Activated CD4-positive, CD25-positive, alpha-beta regulatory T cell treated with anti-CD3 and anti-CD28 coated beads, Interleukin-2, amount 50 U/mL, for 72 hours (primary cell): ENCODE measurements around the gene PLXNA4.

Experiments
- DNase-seq: peaks from one replicate; pipeline ENCODE4 v3.0.0; 2021

PLXNA4 gene

DNA sequence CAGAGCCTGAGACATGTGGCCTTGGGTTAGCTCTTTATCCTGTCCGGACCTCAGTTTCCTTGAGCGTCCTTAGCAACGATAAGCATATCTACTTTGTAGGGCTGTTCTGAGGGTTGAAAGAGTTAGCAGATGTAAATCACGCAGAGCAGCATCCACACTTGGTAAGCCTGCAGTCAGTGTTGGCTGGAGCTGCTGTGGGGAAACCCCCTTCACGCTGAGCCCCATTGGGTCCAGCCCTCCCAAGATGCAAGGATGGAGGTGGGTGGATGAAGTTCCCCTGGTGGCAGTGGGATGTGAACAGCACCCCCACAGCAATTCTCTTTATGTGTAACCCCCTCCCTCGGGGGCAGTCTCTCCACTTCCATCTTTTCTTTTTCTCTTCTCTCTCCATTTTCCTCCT is 109.9 kb downstream of the PLXNA4 start:
- no peak for DNase-seq

DNA sequence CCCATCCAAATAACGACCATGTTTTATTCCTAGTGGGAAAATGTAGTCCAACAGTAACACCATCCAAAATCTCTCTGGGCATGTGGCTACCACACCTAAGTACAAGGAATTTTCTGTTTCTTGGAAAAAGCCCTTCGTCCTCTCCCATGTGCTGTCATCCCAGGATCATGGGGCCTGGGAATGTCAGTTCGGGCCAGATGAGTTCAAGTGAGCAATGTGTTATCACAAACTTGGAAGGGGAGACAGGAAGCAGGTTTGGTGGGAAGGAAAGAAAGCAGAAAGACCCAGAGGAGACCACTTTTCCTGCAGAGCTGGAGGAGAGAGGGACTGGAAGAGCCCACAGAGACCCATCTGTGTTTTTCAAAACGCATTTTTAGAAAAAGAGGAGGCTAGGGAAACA is 110.8 kb downstream of the PLXNA4 start:
- DNase-seq = no peak

DNA sequence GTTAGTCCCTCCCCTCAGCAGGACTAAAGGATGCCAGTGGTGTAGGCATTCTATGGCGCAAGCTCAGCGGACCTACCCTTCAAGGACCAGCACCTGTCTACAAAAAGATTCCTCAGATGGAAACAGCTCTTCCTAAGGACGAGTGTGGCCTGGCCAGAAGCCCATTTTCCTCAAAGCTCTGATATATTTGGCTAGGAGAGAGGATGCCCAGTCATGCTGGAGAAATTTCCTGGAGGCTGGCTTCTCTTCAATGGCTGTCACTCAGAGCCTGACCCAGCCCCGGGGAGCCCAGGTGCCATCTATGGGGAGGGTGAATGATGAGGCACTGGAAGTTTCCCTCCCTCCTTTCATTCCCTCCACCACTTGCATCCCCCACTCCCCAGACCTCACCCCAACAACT is 111.5 kb downstream of the PLXNA4 start:
- DNase-seq = no peak

DNA sequence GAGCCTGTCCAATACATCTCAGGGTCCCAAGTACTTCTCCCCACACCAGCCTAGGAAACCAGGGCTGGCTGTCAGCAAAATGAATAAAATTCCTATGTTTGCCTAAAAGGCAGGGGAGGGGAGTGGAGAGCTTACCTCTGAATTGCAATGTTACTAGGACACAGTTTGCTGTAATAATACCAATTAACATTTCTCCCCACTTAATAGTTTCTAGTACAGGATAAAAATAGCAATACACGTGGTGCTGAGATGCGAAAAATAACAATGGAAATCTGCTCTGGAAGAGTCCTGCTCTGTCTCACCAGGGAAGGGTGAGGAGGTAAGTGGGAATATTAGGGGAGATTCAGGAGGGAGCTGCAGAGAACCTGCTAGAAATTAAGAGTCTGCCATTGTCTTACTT is 112.3 kb downstream of the PLXNA4 start:
- no peak for DNase-seq

DNA sequence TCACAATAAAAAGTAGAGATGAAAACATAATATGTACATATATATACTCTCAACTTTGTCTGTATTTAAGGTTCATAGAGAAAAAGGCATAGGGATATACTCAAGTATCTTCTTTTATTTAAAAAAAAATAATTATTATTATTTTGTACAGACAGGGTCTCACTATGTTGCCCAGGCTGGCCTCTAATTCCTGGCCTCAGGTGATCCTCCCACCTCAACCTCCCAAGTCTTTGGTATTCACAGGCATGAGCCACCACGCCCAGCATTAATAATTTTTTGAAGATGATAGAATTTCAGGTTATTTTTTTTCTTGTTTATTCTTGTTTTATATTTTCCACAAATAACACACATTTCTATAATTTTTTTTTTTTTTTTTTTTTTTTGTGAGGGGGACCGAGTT is 113.8 kb downstream of the PLXNA4 start:
- no peak for DNase-seq

DNA sequence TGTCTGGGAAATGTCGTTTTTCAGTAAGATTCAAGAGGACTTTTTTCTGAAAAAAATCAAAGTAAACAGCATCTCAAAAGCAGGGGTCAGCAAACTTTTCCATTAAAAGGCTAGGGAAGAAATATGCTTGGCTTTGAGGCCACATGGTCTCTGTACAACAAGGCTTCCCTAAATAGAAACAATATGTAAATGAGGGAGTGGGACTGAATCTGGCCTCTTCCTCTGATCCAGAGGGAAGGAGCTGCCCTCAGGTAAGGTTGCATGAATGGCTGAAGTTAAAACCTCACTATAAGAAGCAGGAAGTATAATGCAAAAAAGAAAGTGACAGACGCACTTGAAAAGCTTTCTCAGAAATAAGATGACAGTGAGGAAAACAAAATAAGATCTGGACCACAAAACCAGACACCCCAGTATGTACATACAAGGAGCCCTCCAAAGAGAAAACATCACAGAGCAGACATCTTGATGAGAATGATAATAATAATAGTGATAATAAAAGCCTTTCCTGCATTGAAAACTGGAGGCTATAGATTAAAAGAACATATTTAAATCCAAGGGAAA is 115.2 kb downstream of the PLXNA4 start:
- DNase-seq = no peak

DNA sequence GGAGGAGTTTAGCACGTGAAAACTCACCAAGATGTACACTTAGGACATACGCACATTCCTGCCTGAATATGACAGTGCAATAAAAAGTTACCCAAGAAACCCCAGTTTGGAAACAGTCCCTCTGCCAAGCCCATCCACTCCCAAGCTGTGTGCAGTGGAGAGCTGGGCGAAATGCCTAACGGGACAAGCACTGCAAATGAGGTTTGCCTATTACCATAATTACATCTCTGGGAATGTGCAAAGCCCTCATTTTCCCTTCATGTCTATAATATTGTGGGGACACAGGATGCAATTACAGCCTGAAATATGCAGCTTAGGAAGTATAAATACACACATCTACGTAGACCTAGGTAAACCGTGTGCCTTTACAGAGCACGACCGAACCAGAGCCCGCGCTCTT is 117.5 kb downstream of the PLXNA4 start:
- no peak for DNase-seq

DNA sequence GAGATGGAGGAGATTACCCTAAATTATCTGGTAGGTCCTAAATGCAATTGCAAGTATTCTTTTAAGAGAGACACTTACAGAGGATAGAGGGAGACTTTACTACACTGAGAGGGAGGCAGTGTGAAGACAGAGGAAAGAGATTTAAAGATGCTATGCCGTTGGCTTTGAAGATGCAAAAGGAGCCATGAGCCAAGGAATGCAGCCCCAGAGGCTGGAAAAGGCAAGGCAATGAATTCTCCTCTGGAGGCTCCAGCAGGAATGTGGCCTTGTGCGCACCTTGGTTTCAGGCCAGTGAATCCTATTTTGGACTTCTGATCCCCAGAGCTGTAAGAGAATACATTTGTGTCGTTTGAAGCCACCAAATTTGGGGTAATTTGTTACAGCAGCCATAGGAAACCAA is 118.6 kb downstream of the PLXNA4 start:
- no peak for DNase-seq

DNA sequence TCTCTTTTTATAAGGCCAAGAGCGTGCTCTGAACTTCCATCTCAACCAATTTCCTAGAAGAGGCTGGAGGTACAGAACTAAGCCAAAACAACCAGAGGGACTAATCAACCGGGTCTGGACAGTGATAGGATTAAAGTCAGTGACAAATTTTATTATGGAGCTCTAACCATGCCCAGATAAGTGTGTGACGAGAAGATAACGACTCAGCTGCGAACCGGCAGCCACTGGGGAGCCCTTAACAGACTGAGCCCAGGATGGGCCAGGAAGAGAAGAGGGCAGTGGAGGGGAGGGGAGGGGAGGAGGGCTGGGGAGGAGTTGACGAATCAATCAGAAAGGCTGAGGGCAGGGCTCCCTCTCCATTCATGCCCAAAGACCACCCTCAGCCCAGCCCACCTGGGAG is 119.9 kb downstream of the PLXNA4 start:
- no peak for DNase-seq

DNA sequence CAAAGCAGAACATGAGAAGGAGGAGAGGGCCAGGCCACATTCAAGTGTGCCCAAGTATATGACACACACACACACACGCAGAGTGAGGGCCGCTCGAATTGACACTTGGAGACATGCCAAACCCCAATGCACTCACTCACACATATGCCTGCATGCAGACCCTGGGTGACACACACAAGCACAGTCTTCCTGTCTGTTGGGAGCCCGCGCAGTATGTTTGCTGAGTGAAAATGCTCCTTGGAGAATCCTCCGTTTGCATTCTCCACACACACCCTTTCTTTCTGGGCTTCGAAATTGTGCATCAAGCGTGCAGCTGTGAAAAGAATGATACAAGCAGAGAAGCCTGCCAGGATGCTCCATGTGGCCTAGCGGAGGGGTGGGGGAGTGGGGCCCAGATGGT is 120.9 kb downstream of the PLXNA4 start:
- DNase-seq = no peak

DNA sequence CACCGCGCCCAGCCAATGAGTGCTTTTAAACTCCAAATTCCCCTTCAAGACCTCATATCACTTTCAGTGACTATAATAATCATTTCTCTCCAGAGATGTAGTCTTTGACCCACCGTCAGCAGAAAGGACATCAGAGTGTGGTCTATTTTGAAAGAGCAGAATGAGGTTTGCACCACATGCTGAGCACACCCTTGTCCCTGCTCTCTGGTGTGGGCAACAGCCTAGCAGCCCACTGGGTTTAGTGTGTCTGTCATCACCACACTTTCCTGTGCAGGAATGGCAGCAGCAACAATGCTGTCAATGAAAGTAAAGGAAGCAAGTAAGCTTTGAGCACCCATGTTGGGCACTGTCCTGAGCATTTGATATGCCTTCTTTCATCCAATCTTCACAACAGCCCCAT is 122.4 kb downstream of the PLXNA4 start:
- DNase-seq = no peak

DNA sequence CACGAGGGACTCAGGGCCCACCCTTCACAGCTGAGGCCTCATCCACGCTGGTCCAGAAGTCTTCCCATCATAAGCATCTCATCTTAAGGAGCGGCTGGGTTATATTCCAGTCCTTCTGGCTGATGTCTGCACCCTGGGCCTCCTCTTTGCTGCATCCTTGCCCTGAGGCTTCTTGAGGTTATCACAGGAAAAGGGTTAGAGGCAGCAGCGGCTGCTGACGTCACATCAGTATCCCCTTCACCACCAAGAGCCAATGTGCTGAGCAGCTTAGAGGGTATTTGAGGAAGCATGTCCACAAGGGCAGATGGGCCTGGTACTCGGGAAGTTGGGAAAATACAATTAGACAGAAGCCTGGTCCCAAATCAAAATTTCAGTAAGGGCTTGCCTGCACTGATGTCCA is 125.1 kb downstream of the PLXNA4 start:
- DNase-seq = no peak

DNA sequence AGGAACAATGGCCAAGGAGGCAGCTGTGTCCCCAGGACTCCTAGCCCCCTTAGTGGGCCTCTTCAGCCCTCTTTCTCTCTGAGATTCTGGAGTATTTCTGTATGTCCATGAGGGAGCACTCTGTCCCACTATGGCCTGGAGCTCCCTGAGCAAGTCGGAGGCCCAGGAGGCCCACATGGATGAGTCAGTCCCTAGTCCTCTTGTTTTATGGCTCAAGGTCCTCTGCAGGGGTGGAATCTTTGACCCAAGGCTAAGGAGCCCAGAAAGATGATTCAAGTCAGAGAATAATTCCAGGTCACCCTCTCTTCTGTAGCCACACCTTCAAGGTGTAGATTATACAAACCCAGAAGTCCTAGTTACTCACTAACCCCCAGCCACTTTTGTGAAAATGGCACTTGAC is 125.6 kb downstream of the PLXNA4 start:
- DNase-seq = no peak

DNA sequence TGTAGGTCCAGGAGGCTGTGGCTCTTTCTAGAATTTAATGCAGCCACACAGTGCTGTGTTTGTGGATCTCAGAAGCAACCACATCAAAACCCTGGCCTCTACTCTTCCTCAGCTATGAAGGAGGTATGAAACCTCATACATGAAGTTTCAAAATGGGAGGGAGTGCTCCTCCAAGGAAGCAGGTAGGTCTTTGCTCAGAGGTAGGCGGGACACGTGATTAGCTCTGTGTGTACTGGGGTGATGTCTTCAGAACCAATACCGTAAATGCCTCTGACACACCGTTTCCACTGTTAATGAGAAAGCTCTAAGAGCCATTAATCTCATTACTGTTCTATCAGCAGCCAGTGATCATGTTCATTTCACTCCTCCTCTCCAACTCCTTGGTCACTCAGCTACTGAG is 126.1 kb downstream of the PLXNA4 start:
- no peak for DNase-seq

DNA sequence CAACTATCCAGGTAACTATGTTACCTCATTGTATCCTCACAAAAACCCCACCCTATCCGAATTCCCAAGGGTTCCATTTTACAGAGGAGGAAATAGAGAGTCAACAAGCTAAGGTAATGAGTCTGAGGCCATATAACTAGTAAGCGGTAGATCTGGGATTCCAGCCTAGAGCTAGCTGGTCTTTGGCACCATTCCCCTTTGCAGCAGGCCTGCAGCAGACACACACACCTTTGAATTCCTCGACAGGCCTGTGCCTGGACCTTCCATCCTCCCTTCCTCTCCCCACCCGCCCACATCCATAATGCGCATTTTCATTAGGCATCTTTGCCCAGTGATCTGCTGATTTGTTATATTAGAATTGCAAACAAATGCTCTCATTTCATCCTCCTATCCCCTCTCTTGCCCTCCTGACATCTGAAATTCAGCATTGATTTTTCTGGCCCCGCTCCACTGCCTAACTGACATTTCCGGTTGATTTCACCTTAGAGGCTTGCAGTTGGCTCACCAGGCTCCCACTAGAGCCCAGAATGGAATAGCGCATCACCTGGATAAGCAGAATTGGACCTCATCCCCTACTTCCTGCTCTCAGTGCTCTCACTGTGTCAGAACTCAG is 129.5 kb downstream of the PLXNA4 start:
- no peak for DNase-seq

DNA sequence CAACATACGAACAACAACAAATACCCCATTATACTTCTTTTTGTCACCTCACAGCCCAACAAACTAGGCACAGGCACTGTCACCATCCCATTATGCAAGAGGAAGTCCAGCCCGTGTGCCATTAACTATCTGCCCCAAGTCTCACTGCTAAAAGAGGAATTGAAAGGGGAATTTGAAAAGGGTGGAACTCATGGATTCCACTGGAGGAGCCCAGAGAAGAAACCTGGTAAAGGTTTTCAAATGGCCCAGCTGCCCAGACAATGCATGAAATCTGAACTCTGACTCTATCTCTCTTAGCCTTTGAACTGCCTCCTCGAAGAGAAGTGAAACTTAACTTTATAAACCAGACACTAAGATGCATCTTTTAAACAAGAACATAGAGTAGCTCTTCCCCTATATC is 130.0 kb downstream of the PLXNA4 start:
- DNase-seq = no peak

DNA sequence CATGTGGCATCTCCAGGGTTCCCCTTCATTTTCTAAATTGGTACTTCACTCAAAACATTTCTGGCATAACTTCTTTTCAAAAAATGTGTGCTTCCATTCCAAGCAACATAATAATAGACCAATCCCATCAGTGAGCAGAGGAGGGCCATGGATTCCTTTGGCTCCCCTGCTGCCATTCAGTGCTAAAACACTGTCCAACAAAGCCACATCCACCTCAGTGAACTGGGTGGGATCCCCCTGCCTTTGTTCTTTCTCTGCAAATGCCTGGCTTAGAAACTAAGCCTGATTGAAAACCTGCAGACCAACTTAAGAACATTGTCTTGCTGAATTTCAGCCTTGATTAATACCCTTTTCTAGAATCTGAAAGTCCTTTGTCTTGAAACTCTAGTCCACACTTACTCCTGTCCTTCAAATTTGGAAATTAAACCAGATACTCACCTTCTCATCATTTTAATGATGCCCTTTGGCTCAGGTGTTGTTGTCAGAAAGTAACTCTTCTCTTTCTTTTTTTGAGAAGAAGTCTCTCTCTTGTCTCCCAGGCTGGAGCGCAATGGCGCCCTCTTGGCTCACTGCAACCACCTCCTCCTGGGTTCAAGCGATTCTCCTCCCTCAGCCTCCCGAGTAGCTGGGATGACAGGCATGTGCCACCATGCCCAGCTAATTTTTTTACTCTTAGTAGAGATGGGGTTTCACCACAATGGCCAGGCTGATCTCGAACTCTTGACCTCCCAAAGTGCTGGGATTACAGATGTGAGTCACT is 132.3 kb downstream of the PLXNA4 start:
- DNase-seq = no peak

DNA sequence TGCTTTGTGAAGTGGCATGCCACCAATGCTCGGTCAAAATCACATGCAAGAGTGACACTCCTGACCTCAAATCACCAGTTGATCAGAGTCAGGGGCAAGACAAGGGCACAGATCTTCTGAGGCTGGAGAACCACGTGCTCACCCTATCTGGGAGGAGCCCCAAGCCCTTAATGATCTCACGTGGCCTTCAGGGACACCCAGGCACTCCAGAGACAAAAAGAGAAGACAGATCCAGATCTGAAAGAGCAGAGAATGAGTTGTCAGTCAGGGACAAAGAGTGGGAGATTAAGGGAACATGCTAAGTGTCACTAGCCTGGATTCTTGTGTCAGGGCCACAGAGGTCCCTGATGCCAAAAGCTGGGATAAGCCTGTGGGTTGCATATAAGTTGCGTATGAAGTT is 134.3 kb downstream of the PLXNA4 start:
- DNase-seq = no peak

DNA sequence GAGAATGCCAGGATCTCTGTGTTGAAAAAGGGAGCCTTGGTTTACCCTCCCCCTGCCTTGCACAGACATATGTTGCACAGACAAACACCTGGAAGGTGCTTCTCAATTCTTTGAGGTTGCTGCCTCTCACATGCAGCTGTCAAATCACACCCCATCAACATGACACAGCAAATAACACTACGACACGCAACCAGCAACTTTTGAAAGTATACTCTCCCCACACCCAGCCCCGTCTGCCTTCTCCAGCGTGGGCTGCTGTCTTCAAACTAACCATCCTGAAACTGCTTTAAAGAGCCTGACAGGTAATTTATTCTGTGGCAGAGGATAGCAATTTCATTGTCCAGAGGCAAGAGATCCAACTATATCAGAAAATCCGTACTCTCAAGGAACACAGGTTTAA is 136.1 kb downstream of the PLXNA4 start:
- no peak for DNase-seq

DNA sequence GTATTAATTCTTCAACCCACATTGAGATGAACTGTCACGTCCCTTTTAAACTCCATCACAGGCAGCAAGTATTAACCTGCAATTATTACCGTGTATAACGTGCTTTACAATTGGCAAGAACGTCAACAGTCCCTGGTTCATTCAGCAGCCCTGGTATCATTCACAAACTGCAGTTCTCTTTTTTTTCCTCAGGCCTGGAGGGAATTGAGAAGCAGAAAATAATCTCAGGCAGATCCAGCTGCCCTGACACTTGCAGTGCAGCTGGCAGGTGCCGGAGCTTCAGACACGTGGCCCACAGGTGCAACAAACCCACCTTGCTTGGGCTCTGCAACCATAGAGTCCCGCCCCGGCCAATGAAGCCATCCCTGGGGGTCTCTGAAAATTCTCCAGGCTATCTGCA is 137.3 kb downstream of the PLXNA4 start:
- DNase-seq = no peak

DNA sequence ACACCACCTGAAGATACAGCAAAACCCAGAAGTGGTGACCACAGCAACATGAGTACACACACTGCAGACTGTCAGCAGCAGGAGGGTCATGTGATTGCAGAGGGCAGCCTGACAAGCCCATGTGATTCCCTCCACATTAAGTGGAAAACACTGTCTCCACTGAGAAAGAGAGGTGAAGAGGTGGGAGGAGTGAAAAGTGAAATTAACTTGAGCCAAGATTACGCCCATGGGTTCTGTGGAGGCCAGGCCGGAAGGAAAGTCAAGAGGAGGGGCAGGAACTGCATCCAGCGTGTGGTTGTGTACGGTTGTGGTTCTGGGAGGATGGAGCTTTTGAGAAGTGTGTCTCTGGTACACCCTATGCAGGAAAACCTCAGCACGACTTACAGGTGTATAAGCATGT is 138.5 kb downstream of the PLXNA4 start:
- no peak for DNase-seq

DNA sequence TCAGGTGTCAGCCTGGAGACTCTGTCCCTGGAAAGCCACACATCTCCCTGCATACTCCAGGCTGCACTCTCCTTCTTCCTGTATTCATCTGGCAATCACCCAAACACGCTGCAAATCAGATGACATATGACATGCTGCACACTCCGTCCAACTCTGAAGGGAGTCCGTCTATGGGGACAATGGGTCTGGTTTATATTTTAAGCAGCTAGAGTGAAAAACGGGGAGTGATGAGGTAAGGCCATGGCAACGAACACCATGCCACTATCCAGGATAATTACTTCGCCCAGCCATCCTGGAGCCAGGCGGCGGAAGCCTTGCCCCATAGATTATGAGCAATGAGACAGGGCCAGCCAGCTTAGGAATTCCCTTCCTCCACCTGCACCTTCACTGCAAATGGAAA is 140.1 kb downstream of the PLXNA4 start:
- no peak for DNase-seq

DNA sequence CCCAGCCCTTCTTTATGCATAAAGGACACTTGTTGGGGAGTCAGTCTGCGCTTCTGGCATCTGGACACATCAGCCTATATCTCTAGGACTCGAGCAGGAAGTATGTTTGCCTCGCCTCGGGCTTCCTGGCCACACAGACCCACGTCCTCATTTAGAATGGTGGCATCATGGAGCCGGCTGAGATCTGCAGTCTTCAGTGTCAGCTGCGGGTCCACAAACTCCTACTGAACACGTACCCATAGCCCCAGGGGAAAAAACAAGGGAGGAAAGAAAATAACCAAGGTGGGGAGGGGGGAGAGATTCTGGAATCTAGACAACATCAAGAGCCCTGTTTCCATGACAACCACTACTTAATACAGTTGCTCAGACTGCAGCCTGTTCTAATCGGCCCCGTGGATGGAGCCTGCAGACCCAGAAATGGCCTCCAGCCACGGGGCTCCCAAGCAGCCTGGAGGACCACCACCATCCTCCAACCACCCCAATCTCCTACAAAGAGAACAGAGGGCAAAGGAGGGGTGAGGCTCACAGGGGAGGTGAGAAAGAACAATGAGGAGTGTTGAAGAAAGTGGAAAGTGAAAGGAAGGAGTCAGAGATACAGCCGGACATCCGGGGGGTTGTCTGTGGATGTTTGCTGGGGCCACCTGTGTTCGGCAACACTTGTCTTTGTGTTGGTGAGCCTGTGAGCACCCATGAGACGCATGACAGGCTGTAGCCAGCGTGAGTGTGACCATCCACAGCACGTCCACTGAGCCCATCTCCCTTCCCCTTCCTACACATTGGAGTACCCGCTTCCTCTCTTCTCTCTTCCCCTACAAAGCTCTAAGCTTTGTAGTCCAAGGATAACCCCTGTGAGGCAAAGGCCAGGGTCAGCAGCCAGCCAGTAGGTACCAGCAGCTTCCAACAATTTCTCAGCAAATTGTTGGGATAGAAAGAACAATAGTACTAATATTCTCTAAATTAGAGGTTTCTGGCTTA is 141.0 kb downstream of the PLXNA4 start:
- no peak for DNase-seq

DNA sequence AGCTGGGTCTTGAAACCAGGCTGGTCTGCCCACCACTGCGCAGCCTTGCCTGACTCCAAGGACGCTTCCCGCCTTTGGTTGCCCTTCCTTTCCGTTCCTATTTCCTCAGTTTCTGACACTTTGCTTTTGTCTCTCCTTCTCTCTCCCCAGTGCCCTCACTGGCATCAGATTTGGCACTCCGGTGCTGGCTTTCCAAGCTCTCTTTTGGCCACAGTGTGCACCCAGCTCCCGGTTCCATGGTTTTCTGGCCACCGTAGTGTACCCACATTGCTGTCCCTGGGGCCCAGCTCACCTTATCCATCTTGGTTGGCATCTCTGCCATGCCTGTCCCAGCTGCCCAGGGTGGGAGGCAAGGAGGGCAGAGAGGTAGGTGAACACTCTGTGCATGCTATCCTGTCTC is 142.2 kb downstream of the PLXNA4 start:
- no peak for DNase-seq
